Mesenchymal stem cell (in vitro differentiated cells and primary cell): Measurements from ENCODE around the gene FABP1.

ENCODE experiments used
- DNase-seq: peaks from one replicate; pipeline ENCODE4 v3.0.0-alpha.2; 2013
- H2AFZ ChIP-seq: one replicate; pipeline ENCODE4 v1.6.1; 2013; ENCODE audit warnings: low read depth, mild to moderate bottlenecking, control low read depth, inconsistent platforms, low read length, moderate library complexity
- H2AK5ac ChIP-seq: 2 replicates; pipeline ENCODE4 v1.6.1; 2013; ENCODE audit warnings: low read length, moderate library complexity, mild to moderate bottlenecking, inconsistent platforms; ENCODE audit not compliant: severe bottlenecking
- H2BK120ac ChIP-seq: one replicate; pipeline ENCODE4 v1.6.1; 2013; ENCODE audit warnings: low read depth, mild to moderate bottlenecking, inconsistent platforms, low read length, moderate library complexity
- H2BK12ac ChIP-seq, 2 experiments: one replicate each; pipeline ENCODE4 v1.6.1; 2013; ENCODE audit warnings: inconsistent platforms in 2 of 2, low read length in 2 of 2, mild to moderate bottlenecking in 2 of 2, moderate library complexity in 2 of 2, control low read depth in 1 of 2
- H2BK15ac ChIP-seq: one replicate; pipeline ENCODE4 v1.6.1; 2013; ENCODE audit warnings: mild to moderate bottlenecking, low read depth, inconsistent platforms; ENCODE audit not compliant: poor library complexity, severe bottlenecking
- H2BK5ac ChIP-seq: 2 replicates; pipeline ENCODE4 v1.6.1; 2013; ENCODE audit warnings: low read depth, mild to moderate bottlenecking, low read length, control low read depth, inconsistent platforms; ENCODE audit not compliant: poor library complexity, severe bottlenecking
- H3K14ac ChIP-seq, 2 experiments: one replicate each; pipeline ENCODE4 v1.6.1; 2013; ENCODE audit warnings: inconsistent platforms in 2 of 2, low read length in 2 of 2, control low read depth in 1 of 2, mild to moderate bottlenecking in 1 of 2, moderate library complexity in 1 of 2
- H3K18ac ChIP-seq, 2 experiments: one replicate each; pipeline ENCODE4 v1.6.1; 2013; ENCODE audit warnings: inconsistent platforms in 2 of 2, low read length in 2 of 2, control low read depth in 1 of 2, low read depth in 1 of 2, mild to moderate bottlenecking in 1 of 2
- H3K23ac ChIP-seq, 2 experiments: one replicate each; pipeline ENCODE4 v1.6.1; 2013; ENCODE audit warnings: inconsistent platforms in 2 of 2, low read length in 2 of 2, mild to moderate bottlenecking in 2 of 2, moderate library complexity in 2 of 2, control low read depth in 1 of 2
- H3K27ac ChIP-seq: 2 replicates; pipeline ENCODE4 v1.5.1; 2013; ENCODE audit warnings: mild to moderate bottlenecking, moderate library complexity, low read length, control low read depth, inconsistent platforms; ENCODE audit not compliant: poor library complexity, severe bottlenecking
- H3K27me3 ChIP-seq, 2 experiments: 2 replicates each; pipeline versions ENCODE4 v1.6.1 to v1.7.0; 2013; ENCODE audit warnings: low read length in 2 of 2, mild to moderate bottlenecking in 2 of 2, moderate library complexity in 2 of 2, control low read depth in 1 of 2, inconsistent platforms in 1 of 2; ENCODE audit not compliant: control insufficient read depth in 1 of 2, insufficient read depth in 1 of 2
- H3K36me3 ChIP-seq, 2 experiments: 2 replicates each; pipeline versions ENCODE4 v1.6.1 to v1.7.0; 2013; ENCODE audit warnings: low read length in 2 of 2, control low read depth in 1 of 2, inconsistent platforms in 1 of 2, low read depth in 1 of 2, mild to moderate bottlenecking in 1 of 2; ENCODE audit not compliant: insufficient read depth in 2 of 2, control insufficient read depth in 1 of 2
- H3K4ac ChIP-seq, 2 experiments: one replicate each; pipeline ENCODE4 v1.6.1; 2013; ENCODE audit warnings: inconsistent platforms in 2 of 2, low read length in 2 of 2, mild to moderate bottlenecking in 2 of 2, moderate library complexity in 2 of 2, control low read depth in 1 of 2, low read depth in 1 of 2
- H3K4me1 ChIP-seq: 2 replicates; pipeline ENCODE4 v1.6.1; 2013; ENCODE audit warnings: low read depth, low read length, control low read depth; ENCODE audit not compliant: control insufficient read depth, insufficient read depth
- H3K4me2 ChIP-seq: 2 replicates; pipeline ENCODE4 v1.6.1; 2013; ENCODE audit warnings: low read length, mild to moderate bottlenecking, inconsistent platforms; ENCODE audit not compliant: poor library complexity, severe bottlenecking
- H3K4me3 ChIP-seq, 2 experiments: 2 replicates each; pipeline versions ENCODE4 v1.5.1 to v1.7.0; 2013; ENCODE audit warnings: low read length in 2 of 2, mild to moderate bottlenecking in 2 of 2, control low read depth in 1 of 2, low read depth in 1 of 2; ENCODE audit not compliant: insufficient read depth in 1 of 2
- H3K79me1 ChIP-seq: replicated peaks from 2 replicates; pipeline ENCODE4 v1.6.1; 2013; ENCODE audit warnings: mild to moderate bottlenecking, control low read depth, low read length, inconsistent platforms; ENCODE audit not compliant: poor library complexity, severe bottlenecking
- H3K9ac ChIP-seq: 2 replicates; pipeline ENCODE4 v1.7.0; 2013; ENCODE audit warnings: mild to moderate bottlenecking, low read length, moderate library complexity
- H3K9me3 ChIP-seq: 2 replicates; pipeline ENCODE4 v1.7.0; 2013; ENCODE audit warnings: mild to moderate bottlenecking, low read length; ENCODE audit not compliant: control insufficient read depth
- H4K8ac ChIP-seq: one replicate; pipeline ENCODE4 v1.6.1; 2013; ENCODE audit warnings: inconsistent platforms, mild to moderate bottlenecking, low read length, moderate library complexity
- H4K91ac ChIP-seq: one replicate; pipeline ENCODE4 v1.6.1; 2013; ENCODE audit warnings: mild to moderate bottlenecking, low read length, inconsistent platforms
- WGBS: methylation state at CpG from one replicate; pipeline ENCODE4 v1.1.7; 2013; ENCODE audit warnings: mixed read lengths; 5-methylcytosine and 5-hydroxymethylcytosine counted together

The FABP1 gene

DNA sequence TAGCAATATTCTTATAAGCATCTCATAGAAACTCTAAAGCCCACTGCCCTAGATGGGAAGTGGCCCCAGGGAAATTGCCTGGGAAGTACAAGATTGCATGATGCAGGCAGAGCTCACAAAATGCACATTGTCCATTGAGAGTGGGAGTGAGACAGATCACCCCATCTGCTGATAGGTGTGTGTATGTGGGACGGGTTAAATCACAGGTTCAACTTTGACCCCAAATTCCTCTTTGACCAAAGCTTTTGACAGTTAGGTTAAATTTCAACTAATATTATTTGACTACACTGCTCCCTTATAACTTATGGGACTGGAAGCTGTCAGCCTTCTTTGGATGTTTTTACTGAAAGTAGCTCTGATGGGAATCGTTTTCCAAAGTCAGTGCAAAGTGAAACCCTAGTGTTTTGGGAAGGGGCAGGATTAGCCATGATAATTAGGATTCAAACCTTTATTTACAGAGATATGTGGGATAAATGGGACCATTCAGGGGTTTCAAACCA is 11.4 kb upstream of the FABP1 start:
- Histone ChIP-seq H3K14ac (no peak overlapping the region), H3K9me3 (peaks cover 11% of the 10 kb centered on the region), H3K27me3 (peaks cover 12 to 16% of the 10 kb centered on the region in 2 experiments), H2BK12ac (no peak overlapping the region), H3K4me3 (no peak overlapping the region), H2AFZ (no peak overlapping the region), H3K4me1 (no peaks in the 10 kb centered on the region), H3K4ac (no peak overlapping the region), H3K18ac (no peak overlapping the region), H2BK120ac (no peak overlapping the region), H3K27ac (no peak overlapping the region), H2BK5ac (no peak overlapping the region), H3K79me1 (no peaks in the 10 kb centered on the region), H2AK5ac (no peak overlapping the region), H3K4me2 (no peak overlapping the region), H3K9ac (no peak overlapping the region), H3K23ac (no peak overlapping the region), H3K36me3 (no peaks in the 10 kb centered on the region), H4K8ac (no peak overlapping the region), H2BK15ac (no peak overlapping the region), H4K91ac (no peak overlapping the region)
- WGBS: 75% methylated on average over 1 of the region's 2 CpGs
- DNase-seq: no peak

DNA sequence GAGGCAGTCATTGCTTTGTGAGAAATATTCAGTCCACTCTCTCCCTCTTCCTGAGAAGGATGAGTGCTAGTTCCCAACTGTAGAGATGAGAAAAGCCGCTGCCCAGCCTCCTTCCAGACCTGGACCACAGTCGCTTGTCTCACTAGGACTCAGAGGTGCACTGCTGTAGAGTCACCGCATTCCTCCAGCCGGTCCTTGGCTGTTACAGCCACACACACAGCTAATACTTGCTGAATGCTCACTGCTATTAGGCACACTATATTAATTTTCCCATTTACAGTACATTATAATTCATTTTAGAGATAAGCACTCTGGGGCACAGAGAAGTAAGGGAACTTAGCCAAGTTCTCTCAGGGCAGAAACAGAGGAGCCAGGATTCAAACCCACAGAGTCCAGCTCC is 10.0 kb upstream of the FABP1 start:
- Histone ChIP-seq H2BK15ac (no peak overlapping the region), H3K27ac (no peak overlapping the region), H3K9me3 (peaks cover 6% of the 10 kb centered on the region), H4K91ac (no peak overlapping the region), H3K4me1 (no peaks in the 10 kb centered on the region), H3K79me1 (no peaks in the 10 kb centered on the region), H2AFZ (no peak overlapping the region), H3K27me3 (peaks cover 8 to 16% of the 10 kb centered on the region in 2 experiments), H3K9ac (no peak overlapping the region), H2BK120ac (no peak overlapping the region), H2BK5ac (no peak overlapping the region), H3K4ac (no peak overlapping the region), H3K4me2 (no peak overlapping the region), H3K4me3 (no peak overlapping the region), H2AK5ac (no peak overlapping the region), H3K14ac (no peak overlapping the region), H4K8ac (no peak overlapping the region), H3K36me3 (no peaks in the 10 kb centered on the region), H3K18ac (no peak overlapping the region), H2BK12ac (no peak overlapping the region), H3K23ac (no peak overlapping the region)
- WGBS: 89% methylated on average over 4 of the region's 4 CpGs
- no peak for DNase-seq

DNA sequence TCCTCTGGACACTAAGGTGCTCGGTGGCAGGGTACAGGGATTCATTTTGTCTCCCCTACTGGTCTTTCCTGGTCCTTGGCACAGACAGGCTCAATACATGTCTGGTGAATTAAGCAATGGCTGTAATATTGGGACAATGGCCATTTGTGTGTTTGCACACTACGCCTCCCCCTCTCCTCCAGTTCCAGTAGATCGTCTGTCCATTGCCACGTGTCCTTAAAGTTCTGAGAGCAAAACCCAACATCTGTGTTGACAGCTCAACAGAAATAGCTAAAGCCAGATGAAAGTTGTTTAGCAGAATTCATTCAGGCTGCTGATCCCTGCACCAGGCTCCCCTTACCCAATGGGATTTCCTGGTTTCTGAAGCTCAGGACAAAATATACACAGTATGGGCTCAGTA is 9.0 kb upstream of the FABP1 start:
- Histone ChIP-seq H3K27me3 (peaks cover 8 to 16% of the 10 kb centered on the region in 2 experiments), H3K79me1 (no peaks in the 10 kb centered on the region), H2AK5ac (no peak overlapping the region), H2BK15ac (no peak overlapping the region), H3K14ac (no peak overlapping the region), H2BK5ac (no peak overlapping the region), H2BK12ac (no peak overlapping the region), H3K9ac (no peak overlapping the region), H3K4ac (no peak overlapping the region), H2AFZ (no peak overlapping the region), H3K4me3 (no peak overlapping the region), H3K36me3 (no peaks in the 10 kb centered on the region), H3K18ac (no peak overlapping the region), H3K23ac (no peak overlapping the region), H3K27ac (no peak overlapping the region), H4K8ac (no peak overlapping the region), H3K4me2 (no peak overlapping the region), H3K9me3 (peaks cover 2% of the 10 kb centered on the region), H3K4me1 (no peaks in the 10 kb centered on the region), H4K91ac (no peak overlapping the region), H2BK120ac (no peak overlapping the region)
- WGBS: 76% methylated on average over 4 of the region's 4 CpGs
- DNase-seq: no peak

GRCh38 chr2:88133875-88134274 is 6.0 kb upstream of the FABP1 start:
- 79% methylated on average over 3 of the region's 3 CpGs for WGBS
- no peak overlapping the region for H2AK5ac ChIP-seq
- no peak overlapping the region for H3K27ac ChIP-seq
- H3K4ac ChIP-seq: no peak overlapping the region
- no peaks in the 10 kb centered on the region for H3K79me1 ChIP-seq
- H2BK15ac ChIP-seq: no peak overlapping the region
- H3K4me1 ChIP-seq: peaks cover 2% of the 10 kb centered on the region
- no peak overlapping the region for H3K9ac ChIP-seq
- H4K91ac ChIP-seq: no peak overlapping the region
- DNase-seq: no peak
- no peak overlapping the region for H2BK12ac ChIP-seq
- no peak overlapping the region for H2BK120ac ChIP-seq
- no peaks in the 10 kb centered on the region for H3K36me3 ChIP-seq
- H3K4me3 ChIP-seq: no peak overlapping the region
- no peak overlapping the region for H4K8ac ChIP-seq
- no peak overlapping the region for H3K14ac ChIP-seq
- H3K23ac ChIP-seq: no peak overlapping the region
- peaks cover 17 to 22% of the 10 kb centered on the region in 2 experiments for H3K27me3 ChIP-seq
- no peak overlapping the region for H2BK5ac ChIP-seq
- H3K18ac ChIP-seq: no peak overlapping the region
- no peak overlapping the region for H3K4me2 ChIP-seq
- H2AFZ ChIP-seq: no peak overlapping the region
- H3K9me3 ChIP-seq: no peaks in the 10 kb centered on the region
